Mucosa of descending colon (tissue), 3 donors: ENCODE data around the gene AOPEP. TPM values are rescaled to one million over a fixed set of nuclear protein-coding genes. Genes with fewer than 3 reads are reported as not detected.

Source experiments
- ATAC-seq: fragments of 200-7000 bp; cut with Tn5 transposase; one replicate; pipeline ENCODE4 v1.9.1; 2020; ENCODE audit warnings: mild to moderate bottlenecking, moderate library complexity
- DNase-seq, 3 donors: peaks; one replicate each; pipeline ENCODE4 v3.0.0-alpha.2; 2020
- H3K36me3 ChIP-seq: fragments of 200-600 bp; one replicate; pipeline ENCODE4 v1.8.0; 2021; ENCODE audit warnings: low read depth, mild to moderate bottlenecking
- H3K4me1 ChIP-seq: fragments of 200-600 bp; one replicate; pipeline ENCODE4 v1.8.0; 2021; ENCODE audit warnings: low read depth, mild to moderate bottlenecking
- H3K4me3 ChIP-seq: fragments of 200-600 bp; one replicate; pipeline ENCODE4 v1.8.0; 2021; ENCODE audit warnings: mild to moderate bottlenecking
- H3K9me3 ChIP-seq: fragments of 200-600 bp; one replicate; pipeline ENCODE4 v1.8.0; 2021; ENCODE audit warnings: mild to moderate bottlenecking
- CTCF ChIP-seq: fragments of 200-600 bp; IDR thresholded peaks from one replicate; pipeline ENCODE4 v1.8.0; 2022; ENCODE audit warnings: antibody characterized with exemption, mild to moderate bottlenecking
- intact Hi-C, 2 donors: fragments of 100-400 bp; cut with DNase I in 1 of 2; cut with micrococcal nuclease in 1 of 2; formaldehyde crosslinking; loops; one replicate each; pipeline versions ENCODE4 v1.11.0 to v1.11.1; 2022; cut with DNase I, micrococcal nuclease
- total RNA-seq, 3 donors: library from RNA; stranded (reverse); fragmentation: NEBNext Ultra II Directional in 2 of 3; extraction: Animal tissue kit (Norgen Biotek cat#: 25700) in 2 of 3; gene quantifications; one replicate each; pipeline versions ENCODE4 v1.2.1 to v1.2.4, GENCODE V29; 2021 to 2023
- donor health status: DM: no; HTN: no; CAD: no; lungs with moderate emphysema.
- donor health status: DM: no; HTN: no; CAD: no.
- donor health status: DM: no; HTN: yes; CAD: no.

Gene AOPEP
- total RNA-seq, 3 donors from 2014 or later, result 47.5 to 102 (median 57.8) TPM

- no peaks in the 10 kb centered on the region for H3K36me3 ChIP-seq
- H3K4me3 ChIP-seq, result no peak overlapping the region
- ATAC-seq (peak; percentile 78), DNase-seq (no peak)
- H3K9me3 ChIP-seq, result no peaks in the 10 kb centered on the region
- intact Hi-C loops, result no loop called here
- no peak for TF ChIP-seq CTCF
- peaks cover 7% of the 10 kb centered on the region for H3K4me1 ChIP-seq
These were observed 204.6 kb downstream of the AOPEP start for GRCh38 chr9:94931036-94931633.

GRCh38 chr9:94931740-94932139, 205.2 kb downstream of the AOPEP start:
- H3K36me3 ChIP-seq, result no peaks in the 10 kb centered on the region
- intact Hi-C loops, result no loop called here
- H3K4me1 ChIP-seq, result peaks cover 7% of the 10 kb centered on the region
- DNase-seq (no peak), ATAC-seq (peak; percentile 17)
- no peak for TF ChIP-seq CTCF
- no peaks in the 10 kb centered on the region for H3K9me3 ChIP-seq
- H3K4me3 ChIP-seq, result no peak overlapping the region

- H3K4me1 ChIP-seq, result peaks cover 7% of the 10 kb centered on the region
- H3K36me3 ChIP-seq, result no peaks in the 10 kb centered on the region
- intact Hi-C loops, result no loop called here
- no peaks in the 10 kb centered on the region for H3K9me3 ChIP-seq
- H3K4me3 ChIP-seq, result no peak overlapping the region
- no peak for TF ChIP-seq CTCF
- peak; percentile 68 for ATAC-seq
- DNase-seq, result peak in 1 of 3 donors; percentile 48
These were observed 206.4 kb downstream of the AOPEP start for GRCh38 chr9:94932652-94933510.

- Histone ChIP-seq H3K4me3 (no peak overlapping the region), H3K4me1 (peaks cover 7% of the 10 kb centered on the region), H3K9me3 (no peaks in the 10 kb centered on the region), H3K36me3 (no peaks in the 10 kb centered on the region)
- intact Hi-C loops, result no loop called here
- ATAC-seq, result no peak
- no peak for TF ChIP-seq CTCF
- DNase-seq, result no peak
These were observed 207.0 kb downstream of the AOPEP start for GRCh38 chr9:94933511-94933828.

- no peak for TF ChIP-seq CTCF
- ATAC-seq (no peak), DNase-seq (no peak)
- Histone ChIP-seq H3K4me3 (no peak overlapping the region), H3K9me3 (no peaks in the 10 kb centered on the region), H3K4me1 (peaks cover 7% of the 10 kb centered on the region), H3K36me3 (no peaks in the 10 kb centered on the region)
- intact Hi-C loops, result no loop called here
These were observed 208.4 kb downstream of the AOPEP start for GRCh38 chr9:94934816-94935328.
